Endodermal cell (in vitro differentiated cells): ENCODE results near the gene OMP. TPM values are rescaled to one million over a fixed set of nuclear protein-coding genes. Genes with fewer than 3 reads are reported as not detected.

Experiments used
- DNase-seq: peaks from one replicate; pipeline ENCODE4 v3.0.0-alpha.2; 2017
- H3K27ac ChIP-seq: 2 replicates; pipeline ENCODE4 v1.5.1; 2013; ENCODE audit warnings: mild to moderate bottlenecking, low read depth, low read length, moderate library complexity
- H3K27me3 ChIP-seq: 2 replicates; pipeline ENCODE4 v1.6.1; 2013; ENCODE audit warnings: mild to moderate bottlenecking, low read length, moderate library complexity; ENCODE audit not compliant: insufficient read depth, control insufficient read depth, poor library complexity, severe bottlenecking
- H3K36me3 ChIP-seq: 2 replicates; pipeline ENCODE4 v1.7.0; 2013; ENCODE audit warnings: mild to moderate bottlenecking, low read length, moderate library complexity; ENCODE audit not compliant: control insufficient read depth, insufficient read depth
- H3K4me1 ChIP-seq: one replicate; pipeline ENCODE4 v1.7.0; 2013; ENCODE audit warnings: low read length; ENCODE audit not compliant: control insufficient read depth, insufficient read depth
- H3K4me3 ChIP-seq: 2 replicates; pipeline ENCODE4 v1.5.1; 2013; ENCODE audit warnings: mild to moderate bottlenecking, low read length, moderate library complexity
- H3K9ac ChIP-seq: 2 replicates; pipeline ENCODE4 v1.6.1; 2013; ENCODE audit warnings: mild to moderate bottlenecking, low read length, moderate library complexity; ENCODE audit not compliant: poor library complexity, severe bottlenecking; ENCODE audit errors: extremely low read depth
- H3K9me3 ChIP-seq: 2 replicates; pipeline ENCODE4 v1.6.1; 2013; ENCODE audit warnings: mild to moderate bottlenecking, low read length, moderate library complexity; ENCODE audit not compliant: control insufficient read depth
- H3K27ac Mint-ChIP-seq: 2 replicates; pipeline ENCODE4 v1.8.0; 2020; ENCODE audit warnings: mixed read lengths
- H3K27me3 Mint-ChIP-seq: 2 replicates; pipeline ENCODE4 v1.8.0; 2021; ENCODE audit warnings: mild to moderate bottlenecking, mixed read lengths; ENCODE audit not compliant: insufficient read depth
- H3K36me3 Mint-ChIP-seq: 2 replicates; pipeline ENCODE4 v1.8.0; 2020; ENCODE audit warnings: low read depth, mixed read lengths
- H3K4me1 Mint-ChIP-seq: 2 replicates; pipeline ENCODE4 v1.8.0; 2020; ENCODE audit warnings: mixed read lengths
- H3K4me3 Mint-ChIP-seq: 2 replicates; pipeline ENCODE4 v1.8.0; 2020; ENCODE audit warnings: mild to moderate bottlenecking, moderate library complexity, mixed read lengths
- H3K9me3 Mint-ChIP-seq: 2 replicates; pipeline ENCODE4 v1.8.0; 2020; ENCODE audit warnings: mild to moderate bottlenecking, mixed read lengths
- CTCF ChIP-seq: fragments of 200-600 bp; sonication (generic); conservative IDR thresholded peaks from 2 replicates; pipeline ENCODE4 v1.5.0; 2021; ENCODE audit warnings: antibody characterized with exemption, mild to moderate bottlenecking
- WGBS, 2 experiments: methylation state at CpG; one replicate each; pipeline versions ENCODE4 v1.1.5 to v1.1.7; 2013; ENCODE audit warnings: missing lambda C conversion rate in 2 of 2, mixed read lengths in 1 of 2; ENCODE audit not compliant: insufficient coverage in 1 of 2, insufficient read length in 1 of 2; 5-methylcytosine and 5-hydroxymethylcytosine counted together
- total RNA-seq, 2 donors: library from RNA; stranded (reverse); fragmentation: NEBNext Ultra II Directional in 1 of 2; extraction: Animal tissue kit (Norgen Biotek cat#: 25700) in 1 of 2; gene quantifications; 2 replicates in 1 of 2; 3 replicates in 1 of 2; pipeline ENCODE4 v1.2.1, GENCODE V29; 2021

OMP gene
- total RNA-seq, 2 donors from 2014 or later, result 1.6 to 1.7 TPM

- peaks cover 13% of the 10 kb centered on the region for H3K27me3 ChIP-seq
- Mint-ChIP-seq H3K36me3 (no peaks in the 10 kb centered on the region), H3K4me1 (peaks cover 6% of the 10 kb centered on the region), H3K27me3 (peaks cover 31% of the 10 kb centered on the region), H3K9me3 (no peaks in the 10 kb centered on the region), H3K4me3 (no peak overlapping the region), H3K27ac (no peak overlapping the region)
- whole genome bisulfite sequencing, 2 experiments, result 91 to 96% methylated on average over 6 to 8 of the region's 8 CpGs
- no peak overlapping the region for H3K9ac ChIP-seq
- no peak for DNase-seq
- no peaks in the 10 kb centered on the region for H3K4me1 ChIP-seq
- TF ChIP-seq CTCF, result no peak
- H3K4me3 ChIP-seq, result no peak overlapping the region
- no peaks in the 10 kb centered on the region for H3K9me3 ChIP-seq
- H3K36me3 ChIP-seq, result no peaks in the 10 kb centered on the region
- no peak overlapping the region for H3K27ac ChIP-seq
Measured at GRCh38 chr11:77148963-77149715, 46.5 kb downstream of the OMP start.

GRCh38 chr11:77149716-77150392, 47.2 kb downstream of the OMP start:
- Mint-ChIP-seq H3K4me3 (no peak overlapping the region), H3K9me3 (no peaks in the 10 kb centered on the region), H3K27ac (no peak overlapping the region), H3K36me3 (no peaks in the 10 kb centered on the region), H3K27me3 (peaks cover 31% of the 10 kb centered on the region), H3K4me1 (peaks cover 6% of the 10 kb centered on the region)
- Histone ChIP-seq H3K4me1 (no peaks in the 10 kb centered on the region), H3K27me3 (peaks cover 13% of the 10 kb centered on the region), H3K9ac (no peak overlapping the region), H3K4me3 (no peak overlapping the region), H3K36me3 (no peaks in the 10 kb centered on the region), H3K9me3 (no peaks in the 10 kb centered on the region), H3K27ac (no peak overlapping the region)
- WGBS, 2 experiments, result 66 to 87% methylated on average over 8 to 12 of the region's 12 CpGs
- DNase-seq, result no peak
- TF ChIP-seq CTCF, result no peak

DNA sequence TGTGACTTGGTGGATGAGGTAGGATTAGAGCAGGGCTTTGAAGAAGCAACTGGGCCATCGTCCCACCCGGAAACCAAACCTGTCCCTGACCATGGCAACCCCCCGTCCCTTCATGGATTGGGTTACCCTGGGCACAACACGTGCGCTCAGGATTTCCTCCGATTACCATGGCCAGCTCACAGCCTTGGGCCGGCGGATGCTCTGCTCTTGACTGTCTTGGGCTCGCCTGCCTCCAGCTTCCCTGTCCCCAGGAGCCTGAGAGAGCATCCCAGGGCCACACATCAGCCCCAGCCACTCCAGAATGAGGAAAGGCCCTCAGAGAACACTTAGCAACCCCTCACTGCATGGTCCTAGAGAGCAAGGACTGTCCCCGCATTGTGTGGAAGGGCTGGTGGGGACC, 48.2 kb downstream of the OMP start:
- H3K9me3 Mint-ChIP-seq, result no peaks in the 10 kb centered on the region
- Histone ChIP-seq H3K27me3 (peaks cover 13% of the 10 kb centered on the region), H3K36me3 (no peaks in the 10 kb centered on the region), H3K27ac (no peak overlapping the region), H3K4me1 (no peaks in the 10 kb centered on the region), H3K4me3 (no peak overlapping the region), H3K9me3 (no peaks in the 10 kb centered on the region), H3K9ac (no peak overlapping the region)
- no peaks in the 10 kb centered on the region for H3K36me3 Mint-ChIP-seq
- H3K27ac Mint-ChIP-seq, result no peak overlapping the region
- 88% methylated on average over 10 of the region's 10 CpGs; no CpG with 5 or more reads in 1 of the 2 experiments for WGBS, 2 experiments
- no peak for DNase-seq
- H3K4me3 Mint-ChIP-seq, result no peak overlapping the region
- H3K27me3 Mint-ChIP-seq, result peaks cover 31% of the 10 kb centered on the region
- no peak for TF ChIP-seq CTCF
- H3K4me1 Mint-ChIP-seq, result peaks cover 6% of the 10 kb centered on the region
